ENCODE data around the gene FAM174C. TPM values are rescaled to one million over a fixed set of nuclear protein-coding genes. Genes with fewer than 3 reads are reported as not detected.

FAM174C gene
- total RNA-seq, 1 experiment from 2014 or later: 77.1 TPM

DNA sequence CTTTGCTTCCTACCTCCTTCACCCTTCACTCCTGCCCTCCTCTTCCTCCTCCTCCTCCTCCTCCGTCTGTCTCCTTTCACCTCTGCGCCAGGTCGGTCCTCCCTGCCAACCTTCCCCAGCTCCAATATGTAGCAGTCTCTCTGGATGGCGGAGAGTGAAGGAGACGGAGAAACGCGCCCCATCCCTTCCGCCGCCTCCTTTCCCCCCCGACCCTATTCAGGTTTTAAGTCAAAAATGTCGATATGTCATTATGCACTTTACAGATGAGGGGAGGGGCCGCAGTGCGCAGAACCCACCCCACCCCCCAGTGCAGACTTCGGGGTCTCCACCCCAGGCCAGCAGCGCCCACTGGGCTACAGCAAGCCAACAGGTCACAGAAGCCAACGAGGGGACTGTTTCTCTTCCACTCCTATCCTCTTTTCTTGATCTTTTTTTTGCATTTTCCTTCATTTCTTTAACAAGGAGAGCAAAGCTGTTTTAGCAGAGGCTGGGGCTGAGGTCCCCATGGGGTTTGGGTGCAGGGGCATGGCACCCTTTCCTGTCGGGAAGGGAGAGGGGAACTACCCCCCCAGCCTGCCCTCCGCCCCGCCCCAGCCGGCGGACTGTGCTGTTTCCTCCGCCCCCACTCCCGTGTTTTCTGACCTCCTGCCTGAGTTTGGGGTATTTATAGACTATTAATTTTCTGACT, 17.7 kb upstream of the FAM174C start:
- peak overlapping the region; percentile 90 for H3K27ac ChIP-seq (ENCODE audit: low read depth, low read length)
- peaks cover 42 to 94% of the 10 kb centered on the region in 2 experiments for H3K4me1 ChIP-seq (ENCODE audit: control insufficient read depth in 1 of 2, insufficient read depth in 2 of 2, low read length in 2 of 2)
- BruUV-seq (replicated peaks): no TSS peak
- POLR2A ChIA-PET: interaction anchor here (2.1 to 4.4 kb wide), 2 partner anchors 8 to 12 kb away, joined by 12 to 54 read pairs; partner anchors contain the start of gene CIRBP
- no peak for ATAC-seq
- no peak for DNase-seq (ENCODE audit: low read depth, low spot score)
- H2AFZ ChIP-seq (ENCODE audit: low read depth, low read length, poor library complexity, severe bottlenecking): no peak overlapping the region
- intact Hi-C loops (cut with micrococcal nuclease): no loop called here
- no peaks in the 10 kb centered on the region for H3K27me3 ChIP-seq (ENCODE audit: insufficient read depth, low read length)
- peaks cover 24 to 43% of the 10 kb centered on the region in 2 experiments for H3K36me3 ChIP-seq (ENCODE audit: control insufficient read depth in 1 of 2, insufficient read depth in 2 of 2, low read length in 2 of 2)
- RAD21 ChIA-PET (ENCODE audit: low non-redundant PET in 1 of 2, low total read pairs in 2 of 2, uncharacterized antibody in 2 of 2, unreplicated experiment in 2 of 2): interaction anchor here in 1 of 2 experiments (1.0 kb wide), 1 partner anchor 9 kb away, joined by 6 read pairs; no protein-coding TSS in a partner anchor
- peak overlapping the region; percentile 76 for H3K4me2 ChIP-seq (ENCODE audit: low read length)
- no peaks in the 10 kb centered on the region for H3K9me3 ChIP-seq (ENCODE audit: control insufficient read depth in 1 of 2, insufficient read depth in 1 of 2, low read depth in 1 of 2, low read length in 2 of 2)
- TF ChIP-seq CBX3 (IDR thresholded peaks at IDR 0.05; ENCODE audit: low read depth) (no peak), POLR2AphosphoS5 (IDR thresholded peaks at IDR 0.05; ENCODE audit: low read depth, low read length) (no peak), RAD21 (IDR thresholded peaks at IDR 0.05; ENCODE audit: low read depth) (no peak), SIN3A (IDR thresholded peaks at IDR 0.05; ENCODE audit: low read depth) (no peak), REST (IDR thresholded peaks at IDR 0.05; ENCODE audit: low read depth) (no peak), EGR1 (IDR thresholded peaks at IDR 0.05; ENCODE audit: low read depth) (no peak), JUND (IDR thresholded peaks at IDR 0.05) (no peak), EZH2 (IDR thresholded peaks at IDR 0.05) (no peak), TCF7L2 (IDR thresholded peaks at IDR 0.05; ENCODE audit: borderline replicate concordance, extremely low read depth, insufficient read depth, insufficient read length) (no peak), CEBPB (IDR thresholded peaks at IDR 0.05; ENCODE audit: low read depth) (no peak), FOSL1 (IDR thresholded peaks at IDR 0.05; ENCODE audit: low read depth) (no peak), POLR2A (IDR thresholded peaks at IDR 0.05; ENCODE audit: borderline replicate concordance, extremely low read depth, insufficient read depth, insufficient read length) (no peak), EZH2phosphoT487 (IDR thresholded peaks at IDR 0.05; ENCODE audit: borderline replicate concordance) (no peak), ZFX (IDR thresholded peaks at IDR 0.05) (no peak), ELF1 (IDR thresholded peaks at IDR 0.05; ENCODE audit: borderline replicate concordance, low read depth) (no peak), YY1 (IDR thresholded peaks at IDR 0.05; ENCODE audit: extremely low read depth, insufficient replicate concordance, low read depth, low read length) (no peak)
- H4K20me1 ChIP-seq (ENCODE audit: insufficient read depth): peaks cover 3% of the 10 kb centered on the region; the same call in 1 of the 2 replicates
- H3K9ac ChIP-seq (ENCODE audit: low read length): peak overlapping the region; percentile 65
- no peak overlapping the region for H3K4me3 ChIP-seq (replicated peaks in 1 of 2; ENCODE audit: low read depth in 1 of 2, low read length in 2 of 2)
- no peaks in the 10 kb centered on the region for H3K9me2 ChIP-seq (ENCODE audit: insufficient read depth)
- peaks cover 64% of the 10 kb centered on the region for H3K79me2 ChIP-seq (ENCODE audit: insufficient read depth, low read length)
- CTCF ChIA-PET: interaction anchor here (1.9 kb wide), 1 partner anchor 8 kb away, joined by 8 read pairs; no protein-coding TSS in a partner anchor
